CD4-positive, alpha-beta T cell treated with Interferon gamma for 1 hour (primary cell): ENCODE data around the gene KDM6A.
"Not testable (repeated sequence)": the region's sequence is repeated elsewhere in the genome, so short reads cannot be mapped to it uniquely, and the experiment has no call there.

Experiments
- DNase-seq: peaks from one replicate; pipeline ENCODE4 v3.0.0-alpha.2; 2020

Gene KDM6A

GRCh38 chrX:44872821-44873414, at the start of gene KDM6A:
TSS of gene KDM6A (plus strand) at chrX:44873188. CDS start at chrX:44873552, 364 bp downstream.
- DNase-seq: peak; percentile 100

GRCh38 chrX:44823193-44823592, 49.8 kb upstream of the KDM6A start:
- not testable (repeated sequence) for DNase-seq

- no peak for DNase-seq
Measured at GRCh38 chrX:44828008-44828605, 44.9 kb upstream of the KDM6A start.

GRCh38 chrX:44829832-44830231, 43.2 kb upstream of the KDM6A start:
- no peak for DNase-seq

GRCh38 chrX:44842550-44843317, 30.3 kb upstream of the KDM6A start:
- no peak for DNase-seq

GRCh38 chrX:44843318-44843702, 29.7 kb upstream of the KDM6A start:
- no peak for DNase-seq

GRCh38 chrX:44843753-44844152, 29.2 kb upstream of the KDM6A start, which contains the start of gene DUSP21:
TSS of gene DUSP21 (plus strand) at chrX:44844021. CDS start at chrX:44844133, 112 bp downstream.
- no peak for DNase-seq

GRCh38 chrX:44844204-44844603, 28.8 kb upstream of the KDM6A start:
- no peak for DNase-seq

GRCh38 chrX:44850891-44851290, 22.1 kb upstream of the KDM6A start:
- DNase-seq: not testable (repeated sequence)

- no peak for DNase-seq
Measured at GRCh38 chrX:44871114-44871645, 1.8 kb upstream of the KDM6A start.

GRCh38 chrX:44871931-44872820, 812 bp upstream of the KDM6A start:
- DNase-seq: no peak

- DNase-seq: peak; percentile 54
Measured at GRCh38 chrX:44873415-44874276, 658 bp downstream of the KDM6A start.

GRCh38 chrX:44874420-44875184, 1.6 kb downstream of the KDM6A start:
- peak; percentile 31 for DNase-seq

- DNase-seq: no peak
Measured at GRCh38 chrX:44875185-44875489, 2.1 kb downstream of the KDM6A start.

GRCh38 chrX:44876086-44876485, 3.1 kb downstream of the KDM6A start:
- no peak for DNase-seq

GRCh38 chrX:44876767-44877166, 3.8 kb downstream of the KDM6A start:
- DNase-seq: no peak

- no peak for DNase-seq
Measured at GRCh38 chrX:44878780-44879179, 5.8 kb downstream of the KDM6A start.

- no peak for DNase-seq
Measured at GRCh38 chrX:44881549-44881948, 8.6 kb downstream of the KDM6A start.

GRCh38 chrX:44882635-44883034, 9.6 kb downstream of the KDM6A start:
- DNase-seq: no peak

GRCh38 chrX:44884944-44885343, 12.0 kb downstream of the KDM6A start:
- DNase-seq: no peak

GRCh38 chrX:44889824-44890223, 16.8 kb downstream of the KDM6A start:
- no peak for DNase-seq
